ENCODE results near the gene CXCR3. TPM values are rescaled to one million over a fixed set of nuclear protein-coding genes. Genes with fewer than 3 reads are reported as not detected.

CXCR3 gene
- total RNA-seq, 1 experiment from 2014 or later = not detected

DNA sequence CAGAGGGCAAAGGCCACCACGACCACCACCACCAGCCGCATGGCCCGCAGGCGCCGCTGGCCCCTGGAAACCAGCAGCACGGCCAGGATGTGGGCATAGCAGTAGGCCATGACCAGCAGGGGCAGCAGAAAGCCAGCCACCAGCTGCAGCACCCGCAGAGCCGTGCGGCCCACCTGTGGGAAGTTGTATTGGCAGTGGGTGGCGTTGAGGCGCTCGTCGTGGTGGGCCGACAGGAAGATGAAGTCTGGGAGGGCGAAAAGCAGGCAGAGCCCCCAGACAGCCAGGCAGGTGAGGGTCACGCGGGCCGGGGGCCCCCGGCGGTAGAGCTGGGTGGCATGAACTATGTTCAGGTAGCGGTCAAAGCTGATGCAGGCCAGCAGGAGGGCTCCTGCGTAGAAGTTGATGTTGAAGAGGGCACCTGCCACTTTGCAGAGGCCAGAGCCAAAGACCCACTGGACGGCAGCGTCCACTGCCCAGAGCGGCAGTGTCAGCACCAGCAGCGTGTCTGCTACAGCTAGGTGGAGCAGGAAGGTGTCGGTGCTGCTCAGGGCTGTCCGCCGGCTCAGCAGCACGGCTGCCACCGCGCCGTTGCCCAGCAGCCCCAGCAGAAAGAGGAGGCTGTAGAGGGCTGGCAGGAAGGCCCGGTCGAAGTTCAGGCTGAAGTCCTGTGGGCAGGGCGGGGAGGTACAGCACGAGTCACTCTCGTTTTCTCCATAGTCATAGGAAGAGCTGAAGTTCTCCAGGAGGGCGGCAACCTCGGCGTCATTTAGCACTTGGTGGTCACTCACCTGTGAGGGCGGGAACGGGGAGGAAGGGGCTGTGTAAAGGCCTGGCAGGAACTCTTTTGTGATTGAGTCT lies 1.4 kb downstream of the CXCR3 start:
- Histone ChIP-seq H3K4me1 (ENCODE audit: control insufficient read depth in 1 of 2, insufficient read depth in 2 of 2, low read length in 2 of 2) (no peaks in the 10 kb centered on the region; a peak in 1 of 4 replicates), H3K9me3 (ENCODE audit: control insufficient read depth in 1 of 2, insufficient read depth in 1 of 2, low read depth in 1 of 2, low read length in 2 of 2) (no peaks in the 10 kb centered on the region), H3K4me2 (ENCODE audit: low read length) (no peak overlapping the region), H3K36me3 (ENCODE audit: control insufficient read depth in 1 of 2, insufficient read depth in 2 of 2, low read length in 2 of 2) (no peaks in the 10 kb centered on the region), H3K27me3 (ENCODE audit: insufficient read depth, low read length) (no peaks in the 10 kb centered on the region), H4K20me1 (ENCODE audit: insufficient read depth) (no peaks in the 10 kb centered on the region), H3K27ac (ENCODE audit: low read depth, low read length) (no peak overlapping the region), H2AFZ (ENCODE audit: low read depth, low read length, poor library complexity, severe bottlenecking) (no peak overlapping the region), H3K79me2 (ENCODE audit: insufficient read depth, low read length) (no peaks in the 10 kb centered on the region), H3K9me2 (ENCODE audit: insufficient read depth) (no peaks in the 10 kb centered on the region), H3K4me3 (replicated peaks in 1 of 2; ENCODE audit: low read depth in 1 of 2, low read length in 2 of 2) (no peak overlapping the region), H3K9ac (ENCODE audit: low read length) (no peak overlapping the region)
- CTCF ChIA-PET = no interaction called here
- TF ChIP-seq ZNF274 (IDR thresholded peaks at IDR 0.05; ENCODE audit: low read depth, low read length) = no peak
- TF ChIP-seq ATF3 (IDR thresholded peaks at IDR 0.05) = no peak
- TF ChIP-seq EZH2 (IDR thresholded peaks at IDR 0.05) = no peak
- TF ChIP-seq RAD21 (IDR thresholded peaks at IDR 0.05; ENCODE audit: low read depth) = no peak
- TF ChIP-seq, protein P1, sequence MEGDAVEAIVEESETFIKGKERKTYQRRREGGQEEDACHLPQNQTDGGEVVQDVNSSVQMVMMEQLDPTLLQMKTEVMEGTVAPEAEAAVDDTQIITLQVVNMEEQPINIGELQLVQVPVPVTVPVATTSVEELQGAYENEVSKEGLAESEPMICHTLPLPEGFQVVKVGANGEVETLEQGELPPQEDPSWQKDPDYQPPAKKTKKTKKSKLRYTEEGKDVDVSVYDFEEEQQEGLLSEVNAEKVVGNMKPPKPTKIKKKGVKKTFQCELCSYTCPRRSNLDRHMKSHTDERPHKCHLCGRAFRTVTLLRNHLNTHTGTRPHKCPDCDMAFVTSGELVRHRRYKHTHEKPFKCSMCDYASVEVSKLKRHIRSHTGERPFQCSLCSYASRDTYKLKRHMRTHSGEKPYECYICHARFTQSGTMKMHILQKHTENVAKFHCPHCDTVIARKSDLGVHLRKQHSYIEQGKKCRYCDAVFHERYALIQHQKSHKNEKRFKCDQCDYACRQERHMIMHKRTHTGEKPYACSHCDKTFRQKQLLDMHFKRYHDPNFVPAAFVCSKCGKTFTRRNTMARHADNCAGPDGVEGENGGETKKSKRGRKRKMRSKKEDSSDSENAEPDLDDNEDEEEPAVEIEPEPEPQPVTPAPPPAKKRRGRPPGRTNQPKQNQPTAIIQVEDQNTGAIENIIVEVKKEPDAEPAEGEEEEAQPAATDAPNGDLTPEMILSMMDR (IDR thresholded peaks at IDR 0.05 in 2 of 3, conservative IDR thresholded peaks at IDR 0.05 in 1 of 3; ENCODE audit: borderline replicate concordance in 1 of 3, insufficient read depth in 1 of 3, low read depth in 2 of 3, low read length in 2 of 3) = no peak
- BruUV-seq (replicated peaks) = no TSS peak
- DNase-seq (ENCODE audit: low read depth, low spot score) (no peak), ATAC-seq (no peak)
- RAD21 ChIA-PET (ENCODE audit: low non-redundant PET in 1 of 2, low total read pairs in 2 of 2, uncharacterized antibody in 2 of 2, unreplicated experiment in 2 of 2) = no interaction called here
- intact Hi-C loops (cut with micrococcal nuclease) = no loop called here
- POLR2A ChIA-PET = no interaction called here

DNA sequence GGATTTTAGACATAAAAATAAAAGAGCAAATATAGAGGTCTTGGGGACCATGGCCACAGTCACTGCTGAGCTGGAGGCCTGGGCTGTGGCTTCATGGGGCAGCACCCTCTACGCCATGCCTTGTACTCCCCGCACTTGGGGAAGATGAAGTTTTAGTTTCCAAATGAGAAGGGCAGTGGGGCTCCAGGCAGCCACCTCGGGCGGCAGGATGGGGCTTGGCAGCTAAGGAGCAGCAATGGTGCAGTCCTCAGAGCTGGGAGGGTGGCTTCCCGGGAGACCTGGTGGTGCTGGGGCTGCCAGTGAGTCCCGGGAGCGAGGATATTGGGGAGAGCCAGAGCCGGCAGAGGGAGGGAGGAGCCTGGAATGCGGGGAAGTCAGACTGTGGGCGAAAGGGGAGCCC lies 2.4 kb downstream of the CXCR3 start:
- intact Hi-C loops (cut with micrococcal nuclease) = no loop called here
- CTCF ChIA-PET = no interaction called here
- Histone ChIP-seq H3K27ac (ENCODE audit: low read depth, low read length) (no peak overlapping the region), H4K20me1 (ENCODE audit: insufficient read depth) (no peaks in the 10 kb centered on the region), H3K27me3 (ENCODE audit: insufficient read depth, low read length) (no peaks in the 10 kb centered on the region), H3K9me2 (ENCODE audit: insufficient read depth) (no peaks in the 10 kb centered on the region), H3K36me3 (ENCODE audit: control insufficient read depth in 1 of 2, insufficient read depth in 2 of 2, low read length in 2 of 2) (no peaks in the 10 kb centered on the region), H3K79me2 (ENCODE audit: insufficient read depth, low read length) (no peaks in the 10 kb centered on the region), H3K9me3 (ENCODE audit: control insufficient read depth in 1 of 2, insufficient read depth in 1 of 2, low read depth in 1 of 2, low read length in 2 of 2) (no peaks in the 10 kb centered on the region), H3K4me3 (replicated peaks in 1 of 2; ENCODE audit: low read depth in 1 of 2, low read length in 2 of 2) (no peak overlapping the region), H2AFZ (ENCODE audit: low read depth, low read length, poor library complexity, severe bottlenecking) (no peak overlapping the region), H3K9ac (ENCODE audit: low read length) (no peak overlapping the region), H3K4me2 (ENCODE audit: low read length) (no peak overlapping the region), H3K4me1 (ENCODE audit: control insufficient read depth in 1 of 2, insufficient read depth in 2 of 2, low read length in 2 of 2) (no peaks in the 10 kb centered on the region; a peak in 1 of 4 replicates)
- BruUV-seq (replicated peaks) = no TSS peak
- DNase-seq (ENCODE audit: low read depth, low spot score) (no peak), ATAC-seq (no peak)
- POLR2A ChIA-PET = no interaction called here
- RAD21 ChIA-PET (ENCODE audit: low non-redundant PET in 1 of 2, low total read pairs in 2 of 2, uncharacterized antibody in 2 of 2, unreplicated experiment in 2 of 2) = no interaction called here
- no peak for TF ChIP-seq ELF1 (IDR thresholded peaks at IDR 0.05; ENCODE audit: borderline replicate concordance, low read depth)
- TF ChIP-seq EGR1 (IDR thresholded peaks at IDR 0.05; ENCODE audit: low read depth) = no peak
- no peak for TF ChIP-seq ZFX (IDR thresholded peaks at IDR 0.05)
- TF ChIP-seq, protein P2, sequence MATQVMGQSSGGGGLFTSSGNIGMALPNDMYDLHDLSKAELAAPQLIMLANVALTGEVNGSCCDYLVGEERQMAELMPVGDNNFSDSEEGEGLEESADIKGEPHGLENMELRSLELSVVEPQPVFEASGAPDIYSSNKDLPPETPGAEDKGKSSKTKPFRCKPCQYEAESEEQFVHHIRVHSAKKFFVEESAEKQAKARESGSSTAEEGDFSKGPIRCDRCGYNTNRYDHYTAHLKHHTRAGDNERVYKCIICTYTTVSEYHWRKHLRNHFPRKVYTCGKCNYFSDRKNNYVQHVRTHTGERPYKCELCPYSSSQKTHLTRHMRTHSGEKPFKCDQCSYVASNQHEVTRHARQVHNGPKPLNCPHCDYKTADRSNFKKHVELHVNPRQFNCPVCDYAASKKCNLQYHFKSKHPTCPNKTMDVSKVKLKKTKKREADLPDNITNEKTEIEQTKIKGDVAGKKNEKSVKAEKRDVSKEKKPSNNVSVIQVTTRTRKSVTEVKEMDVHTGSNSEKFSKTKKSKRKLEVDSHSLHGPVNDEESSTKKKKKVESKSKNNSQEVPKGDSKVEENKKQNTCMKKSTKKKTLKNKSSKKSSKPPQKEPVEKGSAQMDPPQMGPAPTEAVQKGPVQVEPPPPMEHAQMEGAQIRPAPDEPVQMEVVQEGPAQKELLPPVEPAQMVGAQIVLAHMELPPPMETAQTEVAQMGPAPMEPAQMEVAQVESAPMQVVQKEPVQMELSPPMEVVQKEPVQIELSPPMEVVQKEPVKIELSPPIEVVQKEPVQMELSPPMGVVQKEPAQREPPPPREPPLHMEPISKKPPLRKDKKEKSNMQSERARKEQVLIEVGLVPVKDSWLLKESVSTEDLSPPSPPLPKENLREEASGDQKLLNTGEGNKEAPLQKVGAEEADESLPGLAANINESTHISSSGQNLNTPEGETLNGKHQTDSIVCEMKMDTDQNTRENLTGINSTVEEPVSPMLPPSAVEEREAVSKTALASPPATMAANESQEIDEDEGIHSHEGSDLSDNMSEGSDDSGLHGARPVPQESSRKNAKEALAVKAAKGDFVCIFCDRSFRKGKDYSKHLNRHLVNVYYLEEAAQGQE (IDR thresholded peaks at IDR 0.05; ENCODE audit: low read depth) = no peak
- no peak for TF ChIP-seq ZNF274 (IDR thresholded peaks at IDR 0.05; ENCODE audit: low read depth, low read length)
- no peak for TF ChIP-seq TCF7L2 (IDR thresholded peaks at IDR 0.05; ENCODE audit: borderline replicate concordance, extremely low read depth, insufficient read depth, insufficient read length)
- no peak for TF ChIP-seq CEBPB (IDR thresholded peaks at IDR 0.05; ENCODE audit: low read depth)

All from HCT116 (cell line).